Fibroblast of skin of left quadriceps (primary cell): ENCODE data around the gene HLA-B.

Source experiments
- DNase-seq, 2 experiments: peaks; one replicate each; pipeline ENCODE4 v3.0.0-alpha.2; 2013; ENCODE audit warnings: low read depth in 2 of 2

HLA-B gene

GRCh38 chr6:31307669-31308049, 49.3 kb downstream of the HLA-B start:
- DNase-seq: no peak

GRCh38 chr6:31305703-31306219, 51.2 kb downstream of the HLA-B start:
- no peak for DNase-seq

GRCh38 chr6:31304683-31305082, 52.3 kb downstream of the HLA-B start:
- DNase-seq: no peak
